Adrenal gland (tissue), 12 donors: Measurements from ENCODE around the gene KLHL29. TPM values are rescaled to one million over a fixed set of nuclear protein-coding genes. Genes with fewer than 3 reads are reported as not detected.

ENCODE experiments used
- DNase-seq, 7 donors: peaks; one replicate each; pipeline ENCODE4 v3.0.0-alpha.2; 2019 to 2020
- H3K27ac ChIP-seq, 5 donors: fragments of 200-600 bp; sonication (generic) in 4 of 5; 1 replicate in 3 of 5; 2 replicates in 2 of 5; pipeline versions ENCODE4 v1.5.1 to v1.8.0; 2016 to 2020; ENCODE audit warnings: mild to moderate bottlenecking in 1 of 5
- H3K27me3 ChIP-seq: fragments of 200-600 bp; 2 replicates; pipeline ENCODE4 v1.8.0; 2021
- H3K36me3 ChIP-seq, 2 donors: fragments of 200-600 bp; replicated peaks in 1 of 2; 1 replicate in 1 of 2; 2 replicates in 1 of 2; pipeline versions ENCODE4 v1.5.1 to v1.8.0; 2018 to 2022
- H3K4me1 ChIP-seq, 2 donors: fragments of 200-600 bp; replicated peaks in 1 of 2; 1 replicate in 1 of 2; 2 replicates in 1 of 2; pipeline versions ENCODE4 v1.5.1 to v1.8.0; 2018 to 2021
- H3K4me3 ChIP-seq, 4 donors: fragments of 200-600 bp; sonication (generic) in 3 of 4; one replicate each; pipeline ENCODE4 v1.5.1; 2016 to 2018
- H3K9me3 ChIP-seq, 3 donors: fragments of 200-600 bp; sonication (generic) in 1 of 3; replicated peaks in 1 of 3; 1 replicate in 2 of 3; 2 replicates in 1 of 3; pipeline versions ENCODE4 v1.5.1 to v1.8.0; 2016 to 2021
- CTCF ChIP-seq, 6 experiments: fragments of 450-650 bp in 4 of 6; fragments of 200-600 bp in 2 of 6; sonication (generic) in 1 of 6; IDR thresholded peaks; 1 replicate in 5 of 6; 2 replicates in 1 of 6; pipeline versions ENCODE4 v1.5.1 to v1.8.0; 2016 to 2021; ENCODE audit warnings: antibody characterized with exemption in 6 of 6, mild to moderate bottlenecking in 2 of 6, moderate library complexity in 1 of 6
- POLR2A ChIP-seq, 2 donors: fragments of 450-650 bp; IDR thresholded peaks; one replicate each; pipeline ENCODE4 v1.6.1; 2017; ENCODE audit warnings: antibody characterized with exemption in 2 of 2, mild to moderate bottlenecking in 2 of 2, moderate library complexity in 1 of 2
- WGBS, 4 donors: extraction: QIAGEN DNeasy Blood & Tissue Kit in 2 of 4; methylation state at CpG; one replicate each; pipeline versions ENCODE4 v1.1.5 to v1.1.7; 2013 to 2017; 5-methylcytosine and 5-hydroxymethylcytosine counted together
- intact Hi-C, 2 donors: fragments of 100-400 bp; cut with DNase I; formaldehyde crosslinking; loops; one replicate each; pipeline versions ENCODE4 v1.14.1 to v1.15.0; 2022 to 2023
- polyA plus RNA-seq, 3 donors: library from polyadenylated mRNA; stranded (reverse); fragments of 200-250 nt in 2 of 3; fragments of 350-450 nt in 1 of 3; fragmentation: Illumina TruSeq in 1 of 3; extraction: RNeasy Lipid Tissue Mini Kit (QIAGEN cat#74804) in 1 of 3; gene quantifications; one replicate each; pipeline ENCODE4 v1.2.3, GENCODE V29; 2013 to 2014
- total RNA-seq, 9 donors: library from RNA; depleted of rRNA in 4 of 9; stranded (reverse); fragments of >200 nt in 4 of 9; fragments of 120-200 nt in 1 of 9; fragmentation: NEBNext Ultra II Directional in 1 of 9; extraction: Animal tissue kit (Norgen Biotek cat#: 25700) in 1 of 9; gene quantifications; one replicate each; pipeline versions ENCODE4 v1.1.0 to v1.2.4, GENCODE V29; 2013 to 2023
- donor health status: healthy with polysubstance abuse.
- donor health status: Bipolar disorder and iron deficiency.
- donor health status: DM: yes; HTN: yes; CAD: no.
- donor health status: DM: no; HTN: no; CAD: no.
- donor health status: DM: no; HTN: no; CAD: no.
- donor health status: DM: yes; HTN: yes; CAD: no.

The KLHL29 gene
- total and polyA plus RNA-seq, 12 donors, result 1.9 to 24.5 (median 15.7) TPM

GRCh38 chr2:23414106-23414505 is 29.1 kb downstream of the KLHL29 start:
- Histone ChIP-seq H3K27ac (no peak overlapping the region), H3K4me1 (peaks cover 0 to 11% of the 10 kb centered on the region in 2 donors), H3K9me3 (no peaks in the 10 kb centered on the region), H3K27me3 (no peaks in the 10 kb centered on the region), H3K36me3 (no peaks in the 10 kb centered on the region), H3K4me3 (no peak overlapping the region)
- TF ChIP-seq CTCF (IDR thresholded peaks at IDR 0.05) (no peak), POLR2A (IDR thresholded peaks at IDR 0.05) (no peak)
- peak in 1 of 7 donors; percentile 25 for DNase-seq
- WGBS, 4 donors, result 91 to 97% (median 92%) methylated on average over 8 of the region's 8 CpGs
- intact Hi-C loops, result no loop called here

GRCh38 chr2:23414871-23415270 is 29.9 kb downstream of the KLHL29 start:
- 92 to 94% (median 93%) methylated on average over 4 of the region's 4 CpGs for WGBS, 4 donors
- Histone ChIP-seq H3K36me3 (no peaks in the 10 kb centered on the region), H3K9me3 (no peaks in the 10 kb centered on the region), H3K4me1 (peaks cover 0 to 18% of the 10 kb centered on the region in 2 donors), H3K4me3 (no peak overlapping the region), H3K27me3 (no peaks in the 10 kb centered on the region), H3K27ac (no peak overlapping the region)
- intact Hi-C loops, result no loop called here
- no peak for TF ChIP-seq CTCF (IDR thresholded peaks at IDR 0.05)
- TF ChIP-seq POLR2A (IDR thresholded peaks at IDR 0.05), result no peak
- peak in 2 of 7 donors; percentile 28 to 50 for DNase-seq

- intact Hi-C loops, result no loop called here
- Histone ChIP-seq H3K9me3 (no peaks in the 10 kb centered on the region), H3K4me1 (peaks cover 0 to 25% of the 10 kb centered on the region in 2 donors), H3K27ac (peak overlapping the region in 1 of 5 donors; percentile 92), H3K27me3 (no peaks in the 10 kb centered on the region), H3K4me3 (no peak overlapping the region), H3K36me3 (no peaks in the 10 kb centered on the region)
- DNase-seq, result peak in 2 of 7 donors; percentile 12 to 47
- TF ChIP-seq POLR2A (IDR thresholded peaks at IDR 0.05) (no peak), CTCF (IDR thresholded peaks at IDR 0.05) (no peak)
- WGBS, 4 donors, result 89 to 93% (median 91%) methylated on average over 12 of the region's 12 CpGs
Observed at GRCh38 chr2:23417310-23417709, 32.3 kb downstream of the KLHL29 start.

- Histone ChIP-seq H3K9me3 (no peaks in the 10 kb centered on the region), H3K4me1 (peaks cover 0 to 25% of the 10 kb centered on the region in 2 donors), H3K4me3 (no peak overlapping the region), H3K36me3 (no peaks in the 10 kb centered on the region), H3K27me3 (no peaks in the 10 kb centered on the region), H3K27ac (peak overlapping the region in 2 of 5 donors; percentile 92 to 93)
- TF ChIP-seq CTCF (IDR thresholded peaks at IDR 0.05) (no peak), POLR2A (IDR thresholded peaks at IDR 0.05) (no peak)
- 87 to 89% (median 88%) methylated on average over 4 to 5 of the region's 5 CpGs for WGBS, 4 donors
- DNase-seq, result peak in 1 of 7 donors; percentile 36
- intact Hi-C loops, result no loop called here
Observed at GRCh38 chr2:23418056-23418455, 33.1 kb downstream of the KLHL29 start.
